Prostate gland (tissue), 2 donors: ENCODE measurements around the gene PEMT.

Source experiments
- POLR2A ChIP-seq: fragments of 450-650 bp; IDR thresholded peaks from one replicate; pipeline ENCODE4 v1.6.1; 2016; ENCODE audit warnings: antibody characterized with exemption, mild to moderate bottlenecking
- POLR2AphosphoS5 ChIP-seq: sonication (generic); formaldehyde crosslinking; IDR thresholded peaks from one replicate; pipeline ENCODE4 v1.6.1; 2017; ENCODE audit warnings: antibody characterized with exemption
- TF ChIP-seq, protein P1 (sequence below), 4 experiments: fragments of 200-600 bp in 2 of 4; fragments of 450-650 bp in 2 of 4; sonication (generic) in 2 of 4; IDR thresholded peaks; 1 replicate in 3 of 4; 2 replicates in 1 of 4; pipeline ENCODE4 v1.5.1; 2016 to 2019; ENCODE audit warnings: antibody characterized with exemption in 4 of 4, mild to moderate bottlenecking in 2 of 4, moderate library complexity in 2 of 4

DNA sequence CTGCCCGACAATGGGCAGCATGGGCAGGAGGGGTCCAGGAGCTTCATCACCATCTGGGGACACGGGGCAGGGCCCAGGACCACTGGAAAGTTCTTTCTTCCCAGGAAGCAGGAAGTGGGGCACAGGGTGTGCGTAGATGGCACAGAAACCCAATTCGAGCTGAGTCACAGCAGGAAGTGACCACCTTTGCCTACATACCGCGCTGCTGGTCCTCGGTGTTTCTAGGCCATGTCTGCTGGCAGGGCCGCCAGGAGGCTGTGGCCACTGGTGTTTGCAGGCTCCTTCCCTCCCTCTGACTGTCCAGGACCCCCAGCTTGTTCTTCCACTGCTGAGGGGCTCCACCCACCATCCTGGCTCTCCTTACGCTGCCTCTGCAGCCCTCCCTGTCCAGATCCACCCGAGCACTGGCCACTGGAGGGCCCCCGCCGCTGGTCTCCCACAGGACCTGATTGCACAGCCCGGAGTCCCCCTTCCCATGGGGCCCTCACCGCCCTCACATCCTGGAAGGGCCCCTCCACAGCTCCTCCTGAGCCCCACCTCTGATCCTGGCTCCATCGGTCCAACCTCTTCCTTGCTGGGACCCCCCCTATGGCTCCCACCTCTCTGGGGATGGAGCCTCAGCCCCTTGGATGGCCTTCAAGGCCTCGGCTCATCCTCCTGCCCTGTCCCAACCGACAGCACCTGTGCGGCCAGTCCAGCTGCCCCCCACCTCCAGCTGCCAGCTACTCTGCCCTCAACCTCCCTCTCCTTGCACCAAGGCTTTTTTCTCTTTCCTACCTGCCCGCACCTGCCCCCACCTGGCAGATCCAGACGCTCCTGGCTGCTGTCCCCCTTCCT is 80.8 kb downstream of the PEMT start:
- TF ChIP-seq, protein P1, sequence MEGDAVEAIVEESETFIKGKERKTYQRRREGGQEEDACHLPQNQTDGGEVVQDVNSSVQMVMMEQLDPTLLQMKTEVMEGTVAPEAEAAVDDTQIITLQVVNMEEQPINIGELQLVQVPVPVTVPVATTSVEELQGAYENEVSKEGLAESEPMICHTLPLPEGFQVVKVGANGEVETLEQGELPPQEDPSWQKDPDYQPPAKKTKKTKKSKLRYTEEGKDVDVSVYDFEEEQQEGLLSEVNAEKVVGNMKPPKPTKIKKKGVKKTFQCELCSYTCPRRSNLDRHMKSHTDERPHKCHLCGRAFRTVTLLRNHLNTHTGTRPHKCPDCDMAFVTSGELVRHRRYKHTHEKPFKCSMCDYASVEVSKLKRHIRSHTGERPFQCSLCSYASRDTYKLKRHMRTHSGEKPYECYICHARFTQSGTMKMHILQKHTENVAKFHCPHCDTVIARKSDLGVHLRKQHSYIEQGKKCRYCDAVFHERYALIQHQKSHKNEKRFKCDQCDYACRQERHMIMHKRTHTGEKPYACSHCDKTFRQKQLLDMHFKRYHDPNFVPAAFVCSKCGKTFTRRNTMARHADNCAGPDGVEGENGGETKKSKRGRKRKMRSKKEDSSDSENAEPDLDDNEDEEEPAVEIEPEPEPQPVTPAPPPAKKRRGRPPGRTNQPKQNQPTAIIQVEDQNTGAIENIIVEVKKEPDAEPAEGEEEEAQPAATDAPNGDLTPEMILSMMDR (IDR thresholded peaks at IDR 0.05), result no peak
- TF ChIP-seq POLR2A (no peak), POLR2AphosphoS5 (no peak)
